HG03565 (cell line): ENCODE measurements around the gene KCNQ1.

Source experiments
- ATAC-seq: cut with Tn5 transposase; IDR thresholded peaks from one replicate; pipeline ENCODE4 v1.9.1; 2021; ENCODE audit warnings: mild to moderate bottlenecking, moderate library complexity; ENCODE audit not compliant: unreplicated experiment

KCNQ1 gene

DNA sequence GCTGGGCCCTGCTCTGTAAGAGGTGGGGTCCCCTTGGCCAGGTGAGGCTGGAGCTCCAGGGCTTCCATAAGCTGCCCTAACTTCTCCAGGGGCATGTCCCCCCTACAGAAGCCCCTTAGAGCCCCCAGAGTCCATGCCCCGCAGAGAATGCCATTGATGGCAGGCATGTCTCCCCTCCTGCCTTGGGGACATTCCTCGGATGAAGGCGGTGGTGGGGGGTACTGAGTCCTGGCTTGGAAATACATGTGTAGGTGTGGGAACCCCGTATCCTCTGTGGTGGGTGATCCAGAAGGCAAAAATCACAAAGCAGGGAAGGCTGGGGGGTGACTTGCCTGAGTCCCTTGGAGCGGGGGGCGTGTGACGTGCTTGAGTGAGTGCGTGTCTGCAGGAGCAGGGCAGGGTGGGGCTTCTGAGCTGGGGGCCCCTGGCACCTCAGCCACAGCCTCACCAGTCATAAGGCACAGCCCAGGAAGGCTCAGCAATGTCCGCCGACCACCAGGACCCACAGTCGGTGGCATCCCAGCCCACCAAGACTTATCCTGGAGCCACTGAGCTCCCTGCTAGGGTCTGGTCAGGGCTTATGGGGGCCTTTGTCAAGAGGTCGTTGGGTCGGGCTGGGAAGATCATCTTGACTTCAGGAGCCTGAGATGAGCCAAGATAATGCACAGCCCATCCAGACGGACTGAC lies 324.7 kb downstream of the KCNQ1 start:
- no peak for ATAC-seq

DNA sequence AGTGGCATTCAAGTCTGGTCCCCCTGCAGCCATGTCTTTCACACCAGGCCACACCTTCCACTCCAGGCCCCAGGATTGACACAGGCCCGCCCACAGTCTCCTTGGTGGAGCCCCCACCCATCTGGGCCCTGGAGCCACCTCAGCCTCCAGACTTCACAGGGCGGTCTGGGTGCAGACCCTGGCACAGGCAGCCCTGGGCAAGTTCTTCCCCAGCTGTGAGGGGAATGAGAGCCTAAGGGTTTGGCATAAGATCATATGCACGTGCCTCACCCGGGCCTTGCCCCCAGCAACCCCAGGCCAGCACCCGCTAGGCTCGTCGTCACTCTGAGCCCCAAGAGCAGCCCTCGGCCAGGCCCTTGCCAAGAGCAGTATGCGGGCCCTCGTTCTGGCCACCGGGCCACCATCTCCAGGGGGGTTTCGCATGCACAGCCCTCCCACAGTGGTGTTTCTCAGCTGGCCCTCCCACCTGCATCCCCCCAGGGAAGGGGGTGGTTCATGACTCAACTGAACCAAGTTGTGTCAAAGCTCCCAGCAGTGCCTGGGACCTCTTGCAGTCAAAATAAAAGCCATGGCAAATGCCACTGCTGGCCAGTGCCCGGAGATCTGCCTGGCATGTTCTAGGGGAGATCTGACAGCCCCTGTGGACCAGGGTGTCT lies 325.4 kb downstream of the KCNQ1 start:
- no peak for ATAC-seq

DNA sequence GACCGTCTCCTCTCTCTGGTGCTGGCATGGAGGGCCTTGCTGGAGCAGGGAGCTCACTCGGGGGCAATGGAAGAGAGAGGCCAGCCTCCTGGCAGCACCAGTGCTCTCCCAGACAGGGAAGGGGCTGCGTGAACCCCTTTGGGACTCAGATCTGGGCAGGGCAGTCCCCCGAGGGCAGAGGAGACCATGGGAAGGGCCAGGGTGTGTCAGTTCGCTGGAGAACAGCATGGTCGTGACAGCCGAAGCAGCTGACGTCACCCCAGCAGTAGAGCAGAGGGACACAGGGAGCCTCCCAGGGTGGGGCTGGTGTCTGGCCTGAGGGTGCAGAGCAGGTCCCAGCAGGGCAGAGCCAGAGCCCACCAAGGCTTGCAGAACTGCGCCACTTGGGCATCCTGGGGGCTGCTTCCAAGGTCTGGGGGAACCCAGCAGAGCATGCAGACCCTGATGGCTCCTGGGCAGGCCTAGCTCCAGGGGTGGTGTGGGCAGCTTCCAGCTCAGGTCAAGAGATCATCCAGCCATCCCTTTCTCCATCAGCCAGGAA lies 326.0 kb downstream of the KCNQ1 start:
- no peak for ATAC-seq

DNA sequence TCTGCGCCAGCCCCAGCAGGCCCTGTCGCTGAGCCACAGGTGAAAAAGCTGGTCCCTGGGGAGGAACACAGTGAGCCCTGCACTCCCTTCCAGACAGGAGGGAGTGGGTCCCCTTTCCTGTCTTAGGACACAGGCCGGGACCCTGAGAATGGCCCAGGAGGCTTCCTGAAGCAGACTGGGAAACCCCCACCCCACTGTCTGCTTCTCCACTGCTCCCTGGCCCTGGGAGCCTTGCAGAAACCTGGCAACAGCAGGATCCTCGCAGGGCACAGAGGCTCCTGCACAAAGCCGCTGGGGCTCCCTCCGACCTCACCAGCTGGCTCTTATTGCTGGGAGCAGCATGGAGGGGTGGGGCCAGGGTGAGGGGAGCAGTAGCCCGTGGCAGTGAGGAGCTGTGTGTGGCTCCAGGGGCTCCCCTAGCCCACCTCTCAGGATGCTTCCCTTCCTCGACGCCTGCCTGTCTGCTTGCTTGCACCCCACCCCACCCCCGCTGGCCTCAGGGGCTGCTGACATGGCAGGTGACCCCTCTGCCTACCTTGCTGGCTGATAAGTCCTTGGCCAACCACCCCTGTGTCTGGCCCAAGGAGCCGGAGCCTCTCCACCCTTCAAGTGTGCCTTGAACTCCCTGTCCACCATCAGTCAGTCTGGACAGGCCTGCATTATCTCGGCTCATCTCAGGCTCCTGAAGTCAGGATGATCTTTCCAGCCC lies 327.1 kb downstream of the KCNQ1 start:
- no peak for ATAC-seq

DNA sequence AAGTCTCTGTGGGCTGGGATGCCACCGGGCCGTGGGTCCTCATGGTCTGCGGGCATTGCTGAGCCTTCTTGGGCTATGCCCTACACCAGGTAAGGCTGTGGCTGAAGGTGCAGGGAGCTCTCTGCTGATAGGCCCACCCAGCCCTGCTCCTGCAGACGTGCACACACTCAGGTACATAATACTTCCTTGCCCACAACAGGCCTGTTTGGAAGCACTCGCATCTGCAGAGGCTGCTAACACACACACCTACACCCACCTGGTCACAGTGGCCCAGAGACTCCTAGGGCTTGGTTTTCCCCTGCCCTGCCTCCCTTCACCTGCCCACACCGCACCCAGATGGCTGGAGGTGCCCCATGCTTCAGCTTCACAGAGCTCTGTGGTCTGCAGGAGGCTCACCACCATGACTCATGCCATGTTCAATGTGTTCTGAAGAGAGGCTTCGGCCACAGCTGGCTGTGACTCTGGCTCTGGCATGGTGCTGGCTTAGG lies 327.8 kb downstream of the KCNQ1 start:
- no peak for ATAC-seq

DNA sequence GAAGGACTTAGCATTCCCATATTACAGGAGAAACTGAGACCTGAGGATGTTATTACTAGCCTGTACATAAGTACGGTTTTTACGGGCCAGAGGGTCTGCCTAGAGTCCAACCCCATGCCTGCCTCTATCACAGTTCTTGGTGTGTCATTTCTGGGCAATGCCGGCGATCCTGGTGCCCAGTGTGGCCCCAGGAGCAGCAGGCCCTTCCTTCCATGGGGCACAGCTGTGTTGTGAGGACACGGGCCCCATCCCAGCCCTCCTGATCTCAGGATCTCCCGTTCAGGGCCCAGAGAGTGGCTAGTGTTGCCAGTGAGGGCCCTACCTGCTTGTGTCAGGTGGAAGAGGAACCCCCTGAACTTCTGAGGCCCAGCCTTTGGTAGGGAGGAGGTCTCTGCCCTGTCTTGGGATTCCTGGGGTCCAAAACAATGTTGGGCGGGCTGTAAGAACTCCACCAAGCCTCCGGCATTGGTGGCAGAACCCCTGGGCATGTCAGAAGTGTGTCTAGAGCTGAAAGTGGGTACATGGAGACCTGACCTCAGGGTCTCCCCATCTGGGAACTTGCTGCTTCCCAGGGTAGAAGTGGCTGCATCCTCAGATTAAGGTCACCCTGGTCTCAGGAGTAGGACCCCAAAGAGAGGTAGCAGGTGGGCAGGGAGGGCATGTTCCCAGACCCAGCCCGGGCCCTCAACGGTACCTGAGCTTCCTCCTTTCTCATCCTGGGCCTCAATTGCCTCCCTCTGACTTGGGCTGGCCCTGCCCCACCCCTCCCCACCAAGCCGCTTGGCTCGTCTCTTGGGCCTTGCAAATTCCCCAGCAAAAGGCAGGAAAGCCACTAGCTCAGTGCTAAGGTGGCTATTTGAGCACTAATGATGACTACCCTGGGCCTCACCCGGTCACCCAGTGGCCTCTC lies 329.6 kb downstream of the KCNQ1 start:
- no peak for ATAC-seq

DNA sequence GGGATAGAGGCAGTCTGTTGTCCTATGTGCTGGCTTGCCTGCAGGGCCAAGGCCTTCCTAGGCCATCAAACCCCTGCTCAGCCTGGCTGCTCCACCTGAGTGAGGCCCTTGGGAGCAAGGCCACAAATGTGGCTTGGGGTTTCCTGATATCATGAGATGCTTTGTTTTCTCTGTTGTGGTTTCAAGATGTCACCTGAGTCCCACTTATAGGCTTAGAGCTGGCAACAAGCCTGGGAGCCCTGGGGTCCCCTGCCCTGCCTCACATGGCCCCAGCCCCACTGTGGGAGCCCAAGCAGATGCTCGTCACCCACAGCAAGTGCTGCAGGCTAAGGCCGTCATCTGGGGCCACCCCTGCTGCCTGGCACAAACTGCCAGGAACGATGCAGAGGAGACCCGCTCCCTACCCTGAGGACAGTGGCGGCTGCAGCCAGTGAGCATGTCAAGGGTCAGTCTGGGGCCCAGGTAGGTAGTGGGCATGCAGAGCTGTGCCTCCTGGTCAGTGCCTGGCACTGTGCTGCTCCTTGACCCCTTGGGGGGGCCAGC lies 330.3 kb downstream of the KCNQ1 start:
- ATAC-seq: no peak

DNA sequence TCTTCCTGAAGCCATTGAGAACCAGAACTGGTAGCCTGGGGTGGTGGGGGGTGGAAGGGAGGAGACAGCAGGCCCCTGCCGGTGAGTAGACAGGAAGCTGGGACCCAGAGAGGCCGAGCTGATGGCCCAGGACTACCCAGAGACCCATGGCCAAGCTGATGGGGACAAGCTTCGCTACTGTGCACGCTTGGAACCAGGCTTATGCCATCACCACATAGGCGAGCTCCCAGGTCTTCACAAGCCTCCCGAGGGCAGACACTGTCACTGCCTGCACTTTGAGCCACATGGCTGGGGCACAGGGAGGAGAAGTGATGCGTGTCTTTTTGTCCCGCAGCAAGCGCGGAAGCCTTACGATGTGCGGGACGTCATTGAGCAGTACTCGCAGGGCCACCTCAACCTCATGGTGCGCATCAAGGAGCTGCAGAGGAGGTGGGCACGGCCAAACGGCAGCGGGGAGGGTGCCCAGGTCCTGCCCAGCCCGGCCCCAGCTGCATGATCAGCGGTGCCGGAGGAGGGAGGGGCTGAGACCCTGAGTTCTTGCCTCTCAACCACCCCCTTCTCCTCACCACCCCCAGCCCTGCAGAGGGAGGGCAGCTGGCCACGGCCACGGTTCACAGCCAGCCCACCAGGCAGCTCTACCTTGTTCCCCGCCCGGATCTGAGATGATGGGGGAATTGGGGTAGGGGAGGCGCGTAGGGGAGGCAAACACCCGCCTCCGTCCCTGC lies 331.0 kb downstream of the KCNQ1 start:
- no peak for ATAC-seq

DNA sequence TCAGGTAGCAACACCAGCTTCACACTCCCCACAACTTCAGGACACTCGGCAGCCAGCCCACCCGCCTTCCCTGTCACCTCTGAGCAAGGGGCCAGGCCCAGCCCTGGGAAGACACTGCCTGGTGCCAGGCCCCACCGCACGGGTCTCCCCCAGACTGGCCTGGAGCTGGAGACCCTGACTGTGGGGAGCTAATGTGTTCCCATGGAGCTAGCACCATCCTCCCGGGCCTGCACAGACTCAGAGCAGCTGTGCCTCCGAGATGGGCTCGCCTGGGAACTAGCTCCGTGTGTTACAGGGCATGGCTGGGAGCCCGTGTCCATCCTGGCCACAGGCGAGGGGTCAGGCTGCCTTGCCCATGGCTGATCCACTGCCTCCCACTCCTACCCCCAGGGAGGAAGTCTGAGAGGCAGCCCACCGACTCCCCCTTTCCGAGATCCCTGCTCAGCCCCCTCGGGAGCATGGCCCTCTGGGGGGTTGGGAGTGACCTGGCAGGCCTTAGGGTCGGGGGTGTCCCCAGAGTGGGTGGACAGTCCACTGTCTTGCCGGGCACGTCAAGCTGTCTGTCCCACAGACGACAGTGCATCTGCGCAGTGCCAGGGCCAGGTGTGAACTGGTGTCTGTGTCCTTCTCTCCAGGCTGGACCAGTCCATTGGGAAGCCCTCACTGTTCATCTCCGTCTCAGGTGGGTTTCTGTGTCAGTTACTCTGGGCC lies 331.7 kb downstream of the KCNQ1 start:
- ATAC-seq: no peak

DNA sequence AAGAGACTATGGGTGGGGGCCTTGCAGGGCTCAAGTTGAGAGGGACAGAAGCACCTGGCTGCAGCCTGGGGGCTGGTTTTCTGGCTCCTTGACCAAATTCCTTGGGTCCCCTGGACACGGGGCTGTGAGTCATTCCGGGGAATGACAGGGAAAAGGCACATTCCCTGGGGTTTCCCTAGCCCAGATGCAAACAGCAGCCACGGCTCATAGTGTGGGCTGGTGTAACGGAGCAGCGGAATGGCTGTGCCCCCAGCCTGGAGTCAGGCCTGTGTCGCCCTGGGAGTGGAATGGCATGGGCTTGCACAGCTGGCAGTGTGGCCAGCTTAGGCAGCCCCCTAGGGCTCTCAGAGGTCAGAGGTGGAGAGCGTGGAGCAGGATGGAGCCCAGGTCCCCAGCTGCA lies 332.6 kb downstream of the KCNQ1 start:
- ATAC-seq: no peak

DNA sequence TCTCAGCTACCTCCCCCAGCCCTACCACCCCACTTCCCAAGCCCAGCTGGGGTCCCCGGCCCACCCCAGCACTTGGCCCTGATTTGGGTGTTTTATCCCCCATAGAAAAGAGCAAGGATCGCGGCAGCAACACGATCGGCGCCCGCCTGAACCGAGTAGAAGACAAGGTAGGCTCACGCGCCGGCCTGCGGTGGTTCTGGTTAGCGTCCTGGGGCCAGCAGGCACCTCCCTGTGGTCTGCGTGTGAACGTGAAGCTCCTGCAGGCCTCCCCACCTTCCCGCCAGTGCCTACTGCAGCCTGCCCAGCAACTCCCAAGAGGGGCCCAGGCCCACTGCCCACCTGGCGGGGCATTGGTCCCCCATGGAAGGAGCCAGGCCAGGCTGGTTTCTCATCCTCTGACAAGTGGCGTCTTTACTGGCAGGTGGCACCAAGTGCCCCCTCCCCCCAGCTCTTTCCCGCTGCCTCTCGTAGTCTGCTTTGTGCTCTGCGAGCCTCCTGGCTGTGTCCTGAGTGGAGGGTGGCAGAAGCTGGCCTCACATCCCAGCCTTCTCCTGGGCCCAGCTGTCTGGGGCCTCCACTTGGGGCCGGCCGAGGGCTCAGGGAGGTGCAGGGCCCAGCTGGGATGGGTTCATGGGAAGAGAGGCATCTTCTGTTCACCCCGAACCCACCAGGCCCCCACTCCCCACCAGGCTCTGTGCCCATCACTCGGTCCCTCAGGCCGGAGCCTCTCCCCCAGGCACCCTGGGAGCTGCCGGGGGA lies 333.2 kb downstream of the KCNQ1 start:
- no peak for ATAC-seq

DNA sequence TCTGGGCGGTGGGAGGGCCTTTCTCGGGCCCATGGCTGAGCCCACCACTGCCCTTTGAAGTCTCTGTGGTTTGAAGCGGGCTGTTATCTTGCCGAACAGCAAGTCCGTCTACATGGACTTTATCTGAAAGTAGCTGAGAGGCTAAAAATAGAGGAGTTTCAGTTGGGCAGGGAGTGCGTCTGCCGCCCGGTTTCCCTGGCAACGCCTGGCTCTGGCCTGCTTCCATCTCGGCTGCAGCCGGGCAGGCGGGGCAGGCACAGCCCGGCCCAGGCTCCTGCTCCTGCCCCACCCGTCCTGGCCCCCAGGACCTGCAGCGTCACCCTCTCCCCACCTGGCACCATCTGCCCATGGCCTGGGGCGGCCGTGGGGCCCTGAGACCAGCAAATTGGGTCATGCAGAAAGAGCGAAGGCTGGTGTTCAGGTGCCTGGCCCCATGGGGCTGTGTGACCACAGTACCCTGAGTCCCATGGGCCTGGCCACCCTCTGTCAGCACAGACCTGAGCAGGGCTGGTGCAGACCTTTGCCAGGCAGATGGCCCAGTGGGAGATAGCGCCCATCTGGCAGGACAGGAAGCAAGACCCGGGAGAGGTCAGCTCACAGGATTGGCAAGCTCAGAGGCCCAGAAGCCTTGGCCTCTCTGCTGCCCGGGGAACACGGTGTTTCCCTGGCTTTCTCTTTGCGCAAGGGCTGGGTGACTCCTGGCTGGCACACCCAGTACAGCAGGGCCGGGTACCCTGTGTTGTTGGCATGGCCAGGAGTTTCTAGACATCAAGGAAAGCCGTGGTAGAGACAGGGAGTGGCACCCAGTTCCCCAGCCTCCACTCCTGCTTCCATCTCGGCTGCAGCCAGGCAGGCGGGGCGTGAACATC lies 334.1 kb downstream of the KCNQ1 start:
- no peak for ATAC-seq

DNA sequence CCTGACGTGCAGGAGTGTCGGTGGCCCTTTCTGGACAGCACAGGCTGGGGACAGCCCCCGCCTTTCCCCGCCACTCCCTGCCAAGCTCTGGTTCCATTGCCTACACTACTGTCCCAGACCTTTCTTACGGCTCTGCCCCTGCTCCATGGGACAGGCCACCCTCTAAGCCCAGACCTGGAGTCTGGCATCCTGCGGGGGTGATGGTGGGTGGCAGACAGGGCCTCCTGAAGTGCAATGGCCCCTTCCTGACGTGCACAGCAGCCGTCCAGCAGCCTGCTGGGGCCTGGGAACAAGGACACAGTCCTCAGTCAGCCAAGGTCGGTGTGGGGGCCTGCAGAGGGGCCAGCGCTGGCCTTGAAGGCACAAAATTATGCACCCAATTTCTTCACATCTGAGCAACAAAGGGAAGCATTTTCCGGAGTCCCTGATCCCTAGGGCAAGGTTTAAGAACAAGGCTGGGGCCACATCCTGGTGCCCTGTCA lies 334.7 kb downstream of the KCNQ1 start:
- no peak for ATAC-seq

DNA sequence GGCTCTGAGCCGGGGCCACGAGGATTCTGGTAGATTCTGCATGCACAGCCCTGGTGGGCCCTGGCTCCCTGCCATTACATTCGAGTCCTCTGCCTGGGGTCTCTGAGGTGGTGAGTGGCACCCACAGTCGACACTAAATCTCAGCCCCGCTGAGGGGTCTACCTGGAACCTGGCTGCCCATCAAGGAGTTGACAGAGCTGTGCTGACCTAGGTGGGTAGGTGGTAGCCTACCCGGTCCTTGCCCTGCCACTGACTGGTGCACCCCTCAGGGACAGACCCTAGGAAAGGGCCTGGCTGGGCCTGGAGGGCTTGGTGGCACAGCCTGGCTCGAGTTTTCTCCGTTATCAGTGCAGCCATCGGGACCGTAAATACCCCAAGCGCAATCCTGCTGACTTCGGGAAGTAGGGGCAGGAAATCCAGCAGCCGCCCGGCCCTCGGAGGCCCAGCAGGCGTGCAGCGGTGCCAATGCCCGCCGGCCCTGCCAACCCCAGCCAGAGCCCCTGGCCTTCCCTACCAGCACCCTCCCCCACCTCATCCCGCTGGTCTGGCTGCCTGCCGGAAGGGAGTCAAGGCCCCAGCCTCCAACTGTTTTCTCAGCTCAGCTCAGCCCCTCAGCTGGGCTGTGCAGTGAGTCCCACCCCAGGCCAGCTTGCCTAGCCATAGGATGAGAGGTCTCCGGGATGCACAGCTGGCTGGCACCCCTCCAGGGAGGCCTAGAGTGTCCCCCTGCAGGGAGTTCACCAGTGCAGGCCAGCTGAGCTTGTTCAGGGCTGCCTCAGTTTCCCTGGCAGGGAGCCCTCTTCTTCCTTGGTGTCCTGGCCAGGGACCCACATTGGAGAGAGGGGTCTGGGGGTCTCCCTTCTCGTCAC lies 335.4 kb downstream of the KCNQ1 start:
- ATAC-seq: no peak

DNA sequence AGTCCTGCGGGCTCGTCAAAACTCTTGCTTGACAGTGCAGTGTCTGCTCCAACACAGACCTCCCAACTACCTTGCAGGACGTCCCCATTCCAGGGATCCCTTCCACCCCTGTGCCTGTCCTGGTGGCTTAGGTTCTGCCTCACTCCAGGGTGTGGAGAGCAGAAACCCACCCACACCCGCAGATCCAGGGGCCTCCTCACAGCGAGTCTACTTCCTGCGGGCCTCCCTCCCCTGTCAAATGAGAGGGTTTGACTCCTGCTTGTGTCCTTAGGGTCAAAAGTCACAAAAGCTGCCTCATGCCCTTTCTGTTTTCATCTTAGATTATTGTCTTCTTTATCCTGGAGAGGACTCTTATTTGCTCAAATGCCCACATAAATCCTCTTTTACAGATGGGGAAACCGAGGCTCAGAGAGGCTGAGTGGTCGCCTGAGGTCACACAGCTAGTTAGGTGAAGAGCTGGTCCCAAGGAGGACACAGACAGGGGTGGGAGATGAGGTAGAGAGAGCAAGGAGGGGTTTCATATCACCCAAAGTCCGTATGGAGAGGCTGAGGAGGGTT lies 336.1 kb downstream of the KCNQ1 start:
- ATAC-seq: no peak
